ENCODE data around the gene MRPL28.

DNA sequence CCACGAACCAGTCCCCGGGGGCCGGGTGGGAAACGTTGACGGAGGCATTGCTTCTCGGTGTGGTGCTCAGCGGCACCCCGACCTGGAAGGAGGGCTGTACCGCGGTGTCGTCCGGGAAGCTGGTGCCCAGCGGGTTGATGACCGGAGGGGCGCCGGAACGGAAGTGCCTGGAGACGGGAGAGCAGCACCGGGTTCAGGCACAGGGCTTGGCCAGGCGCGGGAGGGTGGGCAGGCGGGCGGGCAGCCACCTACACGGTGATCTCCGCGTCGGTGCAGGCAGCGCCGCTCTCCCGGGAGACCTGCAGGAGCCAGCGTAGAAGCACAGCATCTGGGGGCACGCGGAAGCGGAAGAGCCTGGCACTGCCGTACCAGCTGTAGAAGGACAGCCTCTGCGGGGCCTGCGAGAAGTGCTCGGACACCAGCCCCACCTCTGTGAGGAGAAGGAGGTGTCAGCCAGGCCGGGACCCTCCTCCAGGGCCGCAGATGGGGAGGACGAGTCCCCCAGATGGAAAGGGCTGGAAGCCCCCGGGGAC, 7.1 kb upstream of the MRPL28 start:
- TF ChIP-seq CTCF (conservative IDR thresholded peaks at IDR 0.05 in 1 of 2, IDR thresholded peaks at IDR 0.05 in 1 of 2; ENCODE audit: low read depth in 1 of 2, low read length in 2 of 2): no peak
- no peak for TF ChIP-seq EZH2 (IDR thresholded peaks at IDR 0.05; ENCODE audit: low read length, missing control alignments)

Measured in fibroblast of lung (primary cell).